HepG2 (cell line): ENCODE results near the gene BAHCC1. TPM values are rescaled to one million over a fixed set of nuclear protein-coding genes. Genes with fewer than 3 reads are reported as not detected.

Experiments
- ASH2L ChIP-seq: fragments of 300-600, 200-600 bp; sonication (generic); IDR thresholded peaks from 2 replicates; pipeline ENCODE4 v1.7.0; 2017; ENCODE audit warnings: low read depth, mild to moderate bottlenecking, moderate library complexity, mixed read lengths, low read length; ENCODE audit not compliant: insufficient read length
- HNRNPLL ChIP-seq: fragments of 200-400 bp; formaldehyde crosslinking; IDR thresholded peaks from 2 replicates; pipeline ENCODE4 v1.6.1; 2017; ENCODE audit warnings: mild to moderate bottlenecking, low read depth, low read length; ENCODE audit not compliant: poor library complexity, severe bottlenecking
- NAIF1 ChIP-seq: sonication (generic); formaldehyde crosslinking; IDR thresholded peaks from 2 replicates; pipeline ENCODE4 v1.5.0; 2020; ENCODE audit warnings: mild to moderate bottlenecking, missing genetic modification reagents, borderline replicate concordance
- NCOR1 ChIP-seq: fragments of 200-600 bp; sonication (generic); IDR thresholded peaks from 2 replicates; pipeline ENCODE4 v1.7.0; 2017; ENCODE audit warnings: antibody characterized with exemption, low read length, borderline replicate concordance
- ZKSCAN1 ChIP-seq: fragments of 150-350 bp; IDR thresholded peaks from 2 replicates; pipeline ENCODE4 v1.6.1; 2014; ENCODE audit warnings: low read length
- ZNF230 ChIP-seq: sonication (generic); formaldehyde crosslinking; IDR thresholded peaks from 2 replicates; pipeline ENCODE4 v1.4.0; 2020; ENCODE audit warnings: mild to moderate bottlenecking, missing genetic modification reagents
- ZNF639 ChIP-seq: conservative IDR thresholded peaks from 2 replicates; pipeline ENCODE4 v1.6.1; 2018; ENCODE audit warnings: missing genetic modification reagents
- ZNF646 ChIP-seq: sonication (generic); formaldehyde crosslinking; IDR thresholded peaks from 2 replicates; pipeline ENCODE4 v1.9.0; 2021; ENCODE audit warnings: mild to moderate bottlenecking, missing genetic modification reagents
- ZNF761 ChIP-seq: sonication (generic); formaldehyde crosslinking; conservative IDR thresholded peaks from 2 replicates; pipeline ENCODE4 v1.4.0; 2020; ENCODE audit warnings: mild to moderate bottlenecking, missing genetic modification reagents
- ZNF768 ChIP-seq: sonication (generic); formaldehyde crosslinking; IDR thresholded peaks from 2 replicates; pipeline ENCODE4 v1.4.0; 2020; ENCODE audit warnings: missing genetic modification reagents
- ZNF781 ChIP-seq: sonication (generic); formaldehyde crosslinking; IDR thresholded peaks from 2 replicates; pipeline ENCODE4 v1.5.1; 2020; ENCODE audit warnings: borderline replicate concordance, mild to moderate bottlenecking, missing genetic modification reagents; ENCODE audit errors: not compliant biosample characterization
- ZNF878 ChIP-seq: sonication (generic); formaldehyde crosslinking; IDR thresholded peaks from 2 replicates; pipeline ENCODE4 v1.8.1; 2023; ENCODE audit warnings: mild to moderate bottlenecking, missing genetic modification reagents, moderate library complexity
- polyA plus RNA-seq, 8 experiments: library from polyadenylated mRNA; depleted of rRNA in 3 of 8; stranded (reverse) in 7 of 8; unstranded in 1 of 8; fragments of >200 nt; fragmentation: Illumina TruSeq in 4 of 8; extraction: Trizol in 4 of 8; gene quantifications; 2 replicates each; pipeline versions ENCODE4 v1.2.1 to v1.2.3, GENCODE V29; 2011 to 2016; ENCODE audit warnings: low read depth in 4 of 8, missing spikeins in 1 of 8, mixed read lengths in 1 of 8; ENCODE audit not compliant: insufficient read depth in 1 of 8
- total RNA-seq, 5 experiments: library from RNA; depleted of rRNA; stranded (reverse); fragments of >200 nt; fragmentation: Illumina TruSeq; extraction: Trizol; gene quantifications; 2 replicates each; pipeline ENCODE4 v1.2.3, GENCODE V29; 2016; ENCODE audit warnings: low read depth in 1 of 5
- TF ChIP-seq, protein P1 (sequence below): sonication (generic); formaldehyde crosslinking; IDR thresholded peaks from 2 replicates; pipeline ENCODE4 v1.5.1; 2020; ENCODE audit warnings: missing genetic modification reagents, mild to moderate bottlenecking, borderline replicate concordance

The BAHCC1 gene
- total and polyA plus RNA-seq, 2 of the 13 experiments (the other 11 are each of a cell fraction or from before 2014, with no cell fraction given) = 1.4 to 1.7 TPM

GRCh38 chr17:81346090-81346907, 49.0 kb upstream of the BAHCC1 start (continued):
- TF ChIP-seq ZNF646 (CRISPR knock-in tag) (no peak), ZNF639 (CRISPR knock-in tag) (peak; percentile 88; the same call in 1 of the 2 replicates), ZNF781 (CRISPR knock-in tag) (peak; percentile 58), NCOR1 (no peak), ZNF768 (CRISPR knock-in tag) (peak; percentile 89), ZNF761 (no peak; the same call in none of the 2 replicates), NAIF1 (no peak), ZNF230 (CRISPR knock-in tag) (peak; percentile 45; the same call in 1 of the 2 replicates), ZKSCAN1 (0 out of 2 replicates have a peak, but pooled peaks have one; percentile 20), HNRNPLL (peak; percentile 92), ASH2L (peak; percentile 26), ZNF878 (CRISPR knock-in tag) (peak; percentile 75; the same call in 1 of the 2 replicates)
- TF ChIP-seq, protein P1, sequence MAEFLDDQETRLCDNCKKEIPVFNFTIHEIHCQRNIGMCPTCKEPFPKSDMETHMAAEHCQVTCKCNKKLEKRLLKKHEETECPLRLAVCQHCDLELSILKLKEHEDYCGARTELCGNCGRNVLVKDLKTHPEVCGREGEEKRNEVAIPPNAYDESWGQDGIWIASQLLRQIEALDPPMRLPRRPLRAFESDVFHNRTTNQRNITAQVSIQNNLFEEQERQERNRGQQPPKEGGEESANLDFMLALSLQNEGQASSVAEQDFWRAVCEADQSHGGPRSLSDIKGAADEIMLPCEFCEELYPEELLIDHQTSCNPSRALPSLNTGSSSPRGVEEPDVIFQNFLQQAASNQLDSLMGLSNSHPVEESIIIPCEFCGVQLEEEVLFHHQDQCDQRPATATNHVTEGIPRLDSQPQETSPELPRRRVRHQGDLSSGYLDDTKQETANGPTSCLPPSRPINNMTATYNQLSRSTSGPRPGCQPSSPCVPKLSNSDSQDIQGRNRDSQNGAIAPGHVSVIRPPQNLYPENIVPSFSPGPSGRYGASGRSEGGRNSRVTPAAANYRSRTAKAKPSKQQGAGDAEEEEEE (CRISPR knock-in tag) = peak; percentile 76; the same call in 1 of the 2 replicates
